CD4-positive, alpha-beta T cell treated with Interleukin-4 for 1 hour (primary cell): Measurements from ENCODE around the gene MET.
A peak's percentile ranks its signal among the peaks of the same experiment; 100 is the strongest.
"Not testable (repeated sequence)": the region's sequence is repeated elsewhere in the genome, so short reads cannot be mapped to it uniquely, and the experiment has no call there.

ENCODE experiments used
- DNase-seq, 2 donors: peaks; one replicate each; pipeline ENCODE4 v3.0.0-alpha.2; 2020 to 2022

Gene MET

GRCh38 chr7:116757283-116757682 lies 85.3 kb downstream of the MET start:
- DNase-seq, result no peak

GRCh38 chr7:116759642-116760041 lies 87.6 kb downstream of the MET start:
- not testable (repeated sequence) for DNase-seq

DNA sequence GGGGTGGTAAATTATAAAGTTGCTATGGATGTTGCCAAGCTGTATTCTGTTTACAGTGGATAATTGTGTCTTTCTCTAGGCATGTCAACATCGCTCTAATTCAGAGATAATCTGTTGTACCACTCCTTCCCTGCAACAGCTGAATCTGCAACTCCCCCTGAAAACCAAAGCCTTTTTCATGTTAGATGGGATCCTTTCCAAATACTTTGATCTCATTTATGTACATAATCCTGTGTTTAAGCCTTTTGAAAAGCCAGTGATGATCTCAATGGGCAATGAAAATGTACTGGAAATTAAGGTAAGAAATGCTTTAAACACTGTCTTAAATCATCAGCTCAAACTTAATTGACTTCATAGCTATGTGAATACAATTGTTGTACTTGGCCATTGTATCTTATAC lies 91.0 kb downstream of the MET start:
- DNase-seq, result no peak

- no peak for DNase-seq
These were observed 91.7 kb downstream of the MET start for GRCh38 chr7:116763647-116764046.

DNA sequence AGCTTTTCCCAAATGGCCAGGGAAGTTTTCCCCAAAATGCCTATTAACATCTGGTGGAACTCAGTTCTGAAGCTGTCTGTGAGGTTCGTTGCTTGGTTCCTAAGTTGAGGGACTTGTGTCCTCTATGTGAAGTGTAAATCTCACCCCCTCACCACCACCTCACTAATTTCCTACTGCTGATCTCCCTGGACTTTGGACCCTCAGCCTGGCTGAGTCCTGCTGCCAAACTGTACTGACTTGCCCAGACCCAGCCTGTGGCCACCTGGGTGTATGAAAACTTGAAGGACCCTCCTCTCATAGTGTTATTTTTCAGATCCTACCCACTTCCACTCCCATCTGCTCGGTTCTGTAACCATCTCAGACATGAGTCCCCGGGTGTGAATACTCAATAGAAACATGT lies 94.9 kb downstream of the MET start:
- DNase-seq, result no peak

DNA sequence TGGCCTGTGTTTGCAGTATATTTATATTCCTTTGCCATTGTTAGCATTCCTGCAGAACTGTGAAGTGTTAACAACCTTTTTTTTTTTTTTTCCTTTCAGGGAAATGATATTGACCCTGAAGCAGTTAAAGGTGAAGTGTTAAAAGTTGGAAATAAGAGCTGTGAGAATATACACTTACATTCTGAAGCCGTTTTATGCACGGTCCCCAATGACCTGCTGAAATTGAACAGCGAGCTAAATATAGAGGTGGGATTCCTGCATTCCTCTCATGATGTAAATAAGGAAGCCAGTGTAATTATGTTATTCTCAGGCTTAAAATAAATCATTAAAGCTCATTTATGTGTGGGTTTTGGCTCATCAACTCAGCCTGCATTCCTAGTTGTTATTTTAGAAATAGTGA lies 97.5 kb downstream of the MET start:
- DNase-seq, result no peak

- DNase-seq, result no peak
These were observed 98.9 kb downstream of the MET start for GRCh38 chr7:116770941-116771340.

DNA sequence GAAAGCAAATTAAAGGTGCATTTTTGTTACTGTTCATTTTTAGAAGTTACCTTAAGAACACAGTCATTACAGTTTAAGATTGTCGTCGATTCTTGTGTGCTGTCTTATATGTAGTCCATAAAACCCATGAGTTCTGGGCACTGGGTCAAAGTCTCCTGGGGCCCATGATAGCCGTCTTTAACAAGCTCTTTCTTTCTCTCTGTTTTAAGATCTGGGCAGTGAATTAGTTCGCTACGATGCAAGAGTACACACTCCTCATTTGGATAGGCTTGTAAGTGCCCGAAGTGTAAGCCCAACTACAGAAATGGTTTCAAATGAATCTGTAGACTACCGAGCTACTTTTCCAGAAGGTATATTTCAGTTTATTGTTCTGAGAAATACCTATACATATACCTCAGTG lies 99.6 kb downstream of the MET start:
- DNase-seq, result no peak

- DNase-seq, result no peak
These were observed 100.4 kb downstream of the MET start for GRCh38 chr7:116772423-116772863.

DNA sequence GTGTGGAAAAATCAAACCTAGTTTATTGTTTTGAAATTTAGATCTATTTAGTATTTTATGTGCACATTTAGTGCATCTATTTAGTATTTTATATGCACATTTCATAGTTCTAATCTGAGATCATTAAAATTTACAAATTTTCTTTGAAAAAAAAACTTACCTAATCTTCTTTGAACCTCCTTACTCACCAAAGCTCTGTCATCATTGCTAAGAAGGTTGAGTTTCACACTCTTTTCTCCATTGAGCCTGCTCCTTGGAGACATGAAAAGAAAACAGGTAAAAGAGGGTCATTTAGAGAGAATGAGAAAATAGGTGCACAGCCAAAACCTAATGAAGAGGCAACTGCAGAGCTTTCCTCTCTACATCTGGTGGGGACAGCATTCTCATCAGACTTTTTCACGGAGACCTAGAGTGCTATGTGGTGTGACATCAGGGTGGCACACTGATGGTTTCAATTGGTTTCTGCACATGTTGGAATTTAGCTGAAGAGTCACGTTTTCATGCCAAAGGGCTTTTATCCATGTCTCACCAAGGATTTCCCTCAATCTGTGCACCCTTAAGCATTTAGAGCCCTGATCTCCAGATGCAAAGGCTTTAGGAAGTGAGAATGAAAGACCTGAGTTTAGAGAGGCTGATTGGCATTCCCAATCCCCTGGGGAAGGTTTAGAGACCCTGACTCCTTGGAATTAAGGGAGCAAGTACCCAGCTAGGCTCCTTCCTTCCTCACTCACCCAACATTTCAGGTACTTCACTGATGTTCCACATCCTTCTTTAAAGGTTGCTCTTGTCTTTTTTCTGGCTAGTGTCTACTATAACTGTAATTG lies 101.1 kb downstream of the MET start:
- DNase-seq, result no peak

DNA sequence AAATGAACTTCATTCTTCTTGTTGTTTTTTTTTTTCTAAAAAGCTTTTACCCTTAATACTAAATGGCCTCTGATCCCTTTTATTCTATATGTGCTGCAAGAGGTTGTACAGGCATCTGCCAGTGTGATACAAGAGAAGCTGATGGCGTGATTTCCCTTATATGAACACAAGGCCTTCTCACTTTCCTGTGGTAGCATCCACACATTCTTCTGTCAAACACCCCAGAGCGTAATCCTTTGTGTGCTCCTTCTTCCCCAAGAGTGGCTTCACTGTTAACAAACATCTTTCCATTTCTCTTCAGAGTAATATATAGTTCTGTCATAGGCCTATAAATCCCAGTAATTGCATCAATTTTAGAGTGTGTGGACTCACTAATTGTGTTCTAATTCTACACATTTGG lies 104.0 kb downstream of the MET start:
- DNase-seq, result no peak

DNA sequence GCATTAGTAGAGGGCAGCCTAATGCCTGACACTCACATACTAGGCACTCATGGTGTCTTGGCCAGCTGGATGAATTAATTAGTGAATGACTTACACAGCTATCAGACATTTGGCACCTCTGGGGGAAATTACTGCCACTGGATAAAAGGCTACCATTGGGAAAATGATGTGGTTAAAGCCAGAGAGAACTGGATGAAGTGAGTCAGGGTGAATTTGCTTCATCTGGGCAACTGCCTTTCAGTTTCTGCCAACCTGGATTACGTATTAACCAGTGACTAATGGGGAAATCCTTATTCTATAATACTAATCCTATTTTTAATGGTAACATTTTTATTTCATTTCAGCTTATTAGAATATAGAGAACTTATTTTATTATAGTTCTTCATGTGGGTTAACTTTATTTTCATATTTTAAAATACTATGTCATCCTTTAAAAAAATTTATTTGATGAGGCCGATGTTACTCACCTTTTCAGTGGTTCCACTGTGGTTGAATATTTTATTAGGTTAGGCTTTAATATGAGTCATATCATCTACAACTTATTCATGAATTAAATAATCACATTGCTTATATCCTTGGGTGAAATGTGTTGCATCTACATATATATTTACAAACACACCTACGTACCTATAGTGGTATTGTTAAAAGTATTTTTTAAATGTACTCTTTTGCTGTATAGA lies 104.8 kb downstream of the MET start:
- no peak for DNase-seq

DNA sequence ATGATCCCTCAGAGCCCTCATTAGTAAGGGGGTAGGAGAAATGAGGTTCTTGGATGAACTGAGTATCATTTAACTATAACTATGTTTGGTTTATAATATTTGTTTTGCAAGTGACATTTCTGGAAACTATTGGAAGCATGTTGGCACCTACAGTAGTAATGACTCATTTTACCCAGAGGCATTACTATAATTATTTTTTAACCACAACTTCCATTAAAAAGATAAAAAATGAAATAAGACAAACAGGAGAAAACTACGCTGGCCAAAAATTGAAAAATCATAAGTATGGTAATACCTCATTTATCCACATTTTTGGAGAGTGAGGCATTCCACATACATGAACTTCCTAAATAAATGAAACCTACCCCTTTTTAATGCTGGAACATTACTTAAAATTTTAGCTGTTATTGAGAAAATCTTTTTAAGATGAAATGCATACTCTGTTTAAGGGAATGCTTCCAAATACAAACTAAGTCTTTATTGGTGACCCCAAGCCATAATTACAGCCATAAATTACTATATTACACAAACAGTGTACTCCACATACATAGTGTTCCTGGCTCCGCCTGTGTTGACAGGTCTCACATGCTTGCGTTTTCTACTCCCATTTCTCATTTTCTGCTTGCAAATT lies 105.8 kb downstream of the MET start:
- no peak for DNase-seq

DNA sequence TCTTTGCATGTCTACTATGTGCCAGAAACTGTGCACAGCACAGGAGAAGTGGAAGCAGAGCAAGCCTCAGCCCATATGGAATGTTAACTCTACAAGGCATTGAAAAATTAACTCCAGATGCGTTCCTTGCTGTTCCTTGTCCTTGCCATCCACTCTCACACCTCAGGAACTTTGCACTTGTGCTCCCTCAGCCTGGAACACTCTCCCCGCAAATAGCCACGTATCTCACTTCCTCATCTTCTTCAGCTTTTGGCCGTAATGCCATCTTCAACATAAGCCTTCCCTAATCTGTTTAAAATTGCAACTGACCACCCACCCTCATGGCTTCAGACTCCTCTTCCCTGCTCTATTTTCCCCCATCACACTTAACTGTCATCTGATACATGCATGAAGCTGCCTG lies 107.2 kb downstream of the MET start:
- DNase-seq, result no peak

DNA sequence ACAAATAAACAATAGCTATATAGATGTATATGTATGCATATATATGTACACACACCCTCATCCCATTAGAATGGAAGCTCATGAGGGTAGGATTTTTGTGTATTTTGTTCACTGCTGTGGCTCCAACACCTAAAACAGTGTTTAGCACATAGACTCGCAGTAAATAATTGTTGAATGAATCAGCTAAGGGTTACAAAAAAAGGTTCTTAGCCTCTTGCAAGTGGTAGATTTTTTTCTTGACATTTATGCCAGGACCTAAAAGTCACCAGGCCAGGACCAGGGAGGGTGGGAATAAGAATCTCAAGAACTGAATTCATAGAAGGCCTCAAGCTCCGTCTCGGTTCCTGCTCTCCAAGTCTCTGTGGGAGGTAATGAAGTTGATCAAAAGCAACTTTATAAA lies 107.9 kb downstream of the MET start:
- DNase-seq, result no peak

DNA sequence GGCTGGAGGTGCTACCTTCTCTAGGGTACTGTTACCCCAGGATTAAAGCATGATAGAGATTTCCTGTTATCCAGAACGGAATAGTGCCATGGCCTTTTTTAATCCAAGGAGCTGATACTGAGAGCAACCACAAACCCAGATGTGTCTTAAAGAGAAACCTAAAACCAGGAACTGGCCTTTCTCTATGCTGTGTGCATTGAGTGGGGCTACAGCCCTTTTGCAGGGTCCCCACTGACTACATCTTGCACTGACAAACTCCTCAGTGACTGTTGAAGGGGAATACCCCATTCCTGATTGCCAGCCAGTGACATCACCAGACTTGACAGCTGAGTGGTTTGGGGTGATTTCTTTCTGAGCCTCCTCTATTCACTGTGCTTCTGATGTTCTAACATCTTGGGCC lies 108.5 kb downstream of the MET start:
- no peak for DNase-seq

GRCh38 chr7:116780966-116781365 lies 109.0 kb downstream of the MET start:
- DNase-seq, result no peak

DNA sequence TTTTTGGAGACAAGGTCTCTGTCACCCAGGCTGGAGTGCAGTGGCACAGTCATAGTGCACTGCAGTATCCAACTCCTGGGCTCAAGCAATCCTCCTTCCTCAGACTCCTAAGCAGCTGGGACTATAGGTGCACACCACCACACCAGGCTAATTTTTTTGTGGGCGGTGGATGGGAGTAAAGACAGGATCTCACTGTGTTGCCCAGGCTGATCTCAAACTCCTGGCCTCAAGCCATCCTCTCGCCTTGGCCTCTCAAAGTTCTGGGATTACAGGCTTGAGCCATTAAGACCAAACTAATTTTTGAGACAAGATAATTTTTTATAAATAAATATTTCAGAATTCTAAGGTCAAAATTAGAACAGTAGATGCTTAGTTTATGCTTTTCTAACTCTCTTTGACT lies 109.6 kb downstream of the MET start:
- no peak for DNase-seq

GRCh38 chr7:116782177-116782711 lies 110.2 kb downstream of the MET start:
- no peak for DNase-seq

- DNase-seq, result no peak
These were observed 111.8 kb downstream of the MET start for GRCh38 chr7:116783666-116784318.

DNA sequence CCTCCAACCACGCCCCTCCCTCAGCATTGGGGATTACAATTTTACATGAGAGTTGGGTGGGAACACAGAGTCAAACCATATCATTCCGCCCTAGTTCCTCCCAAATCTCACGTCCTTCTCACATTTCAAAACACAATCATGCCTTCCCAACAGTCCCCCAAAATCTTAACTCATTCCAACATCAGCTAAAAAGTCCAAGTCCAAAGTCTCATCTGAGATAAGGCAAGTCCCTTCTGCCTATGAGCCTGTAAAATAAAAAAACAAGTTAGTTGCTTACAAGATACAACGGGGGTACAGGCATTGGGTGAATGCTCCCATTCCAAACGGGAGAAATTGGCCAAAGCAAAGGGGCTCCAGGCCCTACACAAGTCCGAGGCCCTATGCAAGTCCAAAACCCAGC lies 112.7 kb downstream of the MET start:
- no peak for DNase-seq

GRCh38 chr7:116785843-116786242 lies 113.8 kb downstream of the MET start:
- no peak for DNase-seq

- peak; percentile 22 to 43 for DNase-seq
These were observed 114.9 kb downstream of the MET start for GRCh38 chr7:116786791-116787443.
